Type B pancreatic cell (in vitro differentiated cells): ENCODE measurements around the gene GUCD1. TPM values are rescaled to one million over a fixed set of nuclear protein-coding genes. Genes with fewer than 3 reads are reported as not detected.

ENCODE experiments used
- DNase-seq: peaks from one replicate; pipeline ENCODE4 v3.0.0; 2021; ENCODE audit warnings: mixed read lengths; ENCODE audit not compliant: unreplicated experiment; ENCODE audit errors: extremely low spot score
- H3K27ac Mint-ChIP-seq: 2 replicates; pipeline ENCODE4 v1.8.0; 2021; ENCODE audit warnings: mild to moderate bottlenecking, mixed read lengths
- H3K27me3 Mint-ChIP-seq: 2 replicates; pipeline ENCODE4 v1.8.0; 2021; ENCODE audit warnings: mixed read lengths
- H3K36me3 Mint-ChIP-seq: 2 replicates; pipeline ENCODE4 v1.8.0; 2021; ENCODE audit warnings: mixed read lengths
- H3K4me1 Mint-ChIP-seq: one replicate; pipeline ENCODE4 v1.8.0; 2021; ENCODE audit warnings: mixed read lengths; ENCODE audit not compliant: unreplicated experiment
- H3K4me3 Mint-ChIP-seq: 2 replicates; pipeline ENCODE4 v1.8.0; 2021; ENCODE audit warnings: mild to moderate bottlenecking, mixed read lengths
- H3K9me3 Mint-ChIP-seq: 2 replicates; pipeline ENCODE4 v1.8.0; 2021; ENCODE audit warnings: mixed read lengths
- CTCF ChIP-seq: fragments of 200-600 bp; sonication (generic); conservative IDR thresholded peaks from 2 replicates; pipeline ENCODE4 v1.5.0; 2021; ENCODE audit warnings: antibody characterized with exemption, mild to moderate bottlenecking
- total RNA-seq: library from RNA; stranded (reverse); gene quantifications from 2 replicates; pipeline ENCODE4 v1.2.1, GENCODE V29; 2021; ENCODE audit warnings: low replicate concordance

GUCD1 gene
- total RNA-seq, 1 donor from 2014 or later, result 81.8 TPM

GRCh38 chr22:24496234-24496633, 58.7 kb downstream of the GUCD1 start:
- H3K9me3 Mint-ChIP-seq, result peaks cover 5% of the 10 kb centered on the region
- no peak overlapping the region for H3K4me3 Mint-ChIP-seq
- H3K27me3 Mint-ChIP-seq, result peaks cover 69% of the 10 kb centered on the region
- H3K4me1 Mint-ChIP-seq, result peaks cover 29% of the 10 kb centered on the region
- no peak overlapping the region for H3K27ac Mint-ChIP-seq
- no peak for DNase-seq
- H3K36me3 Mint-ChIP-seq, result no peaks in the 10 kb centered on the region
- TF ChIP-seq CTCF, result no peak

- Mint-ChIP-seq H3K4me3 (peak overlapping the region; percentile 49), H3K36me3 (no peaks in the 10 kb centered on the region), H3K4me1 (peaks cover 21% of the 10 kb centered on the region), H3K27ac (no peak overlapping the region), H3K9me3 (peaks cover 5% of the 10 kb centered on the region), H3K27me3 (peaks cover 63% of the 10 kb centered on the region)
- TF ChIP-seq CTCF, result no peak
- DNase-seq, result no peak
Measured at GRCh38 chr22:24495365-24495675, 59.6 kb downstream of the GUCD1 start.

- H3K27ac Mint-ChIP-seq, result no peak within 1 kb of the TSS
- H3K27me3 Mint-ChIP-seq, result peaks cover 62% of the 10 kb centered on the region
- H3K4me1 Mint-ChIP-seq, result peaks cover 19% of the 10 kb centered on the region
- H3K36me3 Mint-ChIP-seq, result no peaks in the 10 kb centered on the region
- no peak for DNase-seq
- H3K9me3 Mint-ChIP-seq, result peaks cover 5% of the 10 kb centered on the region
- TF ChIP-seq CTCF, result no peak
- peak within 1 kb of the TSS; percentile 49 for H3K4me3 Mint-ChIP-seq
Measured at GRCh38 chr22:24494528-24495364, 60.2 kb downstream of the GUCD1 start, which contains the start of gene UPB1. Gene UPB1, plus strand, starts transcription at chr22:24495332. Its CDS starts 72 bp downstream, at chr22:24495404.

- Mint-ChIP-seq H3K4me3 (peak overlapping the region; percentile 44), H3K27me3 (peaks cover 59% of the 10 kb centered on the region), H3K4me1 (peaks cover 17% of the 10 kb centered on the region), H3K27ac (no peak overlapping the region), H3K9me3 (peaks cover 5% of the 10 kb centered on the region), H3K36me3 (no peaks in the 10 kb centered on the region)
- DNase-seq, result no peak
- TF ChIP-seq CTCF, result no peak
Measured at GRCh38 chr22:24494167-24494527, 60.8 kb downstream of the GUCD1 start.

- Mint-ChIP-seq H3K9me3 (peaks cover 5% of the 10 kb centered on the region), H3K36me3 (no peaks in the 10 kb centered on the region), H3K27ac (no peak overlapping the region), H3K27me3 (peaks cover 57% of the 10 kb centered on the region), H3K4me1 (peaks cover 15% of the 10 kb centered on the region), H3K4me3 (no peak overlapping the region)
- no peak for DNase-seq
- no peak for TF ChIP-seq CTCF
Measured at GRCh38 chr22:24492391-24492790, 62.5 kb downstream of the GUCD1 start.

Other genes with a start within 250 kb of the GUCD1 start
- 7.2 and 19.2 TPM in 2 replicates for gene ADORA2A, start 127.5 kb downstream of the GUCD1 start, total RNA-seq
- gene UPB1, start 59.8 kb downstream of the GUCD1 start, total RNA-seq, result 0.24 and 1.1 TPM in 2 replicates
- gene SNRPD3, start 861 bp upstream of the GUCD1 start, total RNA-seq, result 107 and 114 TPM in 2 replicates
- 6.5 and 18.6 TPM in 2 replicates for gene LRRC75B, start 37.9 kb upstream of the GUCD1 start, total RNA-seq
- gene GGT1, start 48.1 kb upstream of the GUCD1 start, total RNA-seq, result 4.2 and 8.7 TPM in 2 replicates
- gene PIWIL3, start 219.6 kb upstream of the GUCD1 start, total RNA-seq, result not detected in 2 replicates